IPS-15b (cell line): Measurements from ENCODE around the gene MSANTD1.

Experiments used
- H3K27me3 ChIP-seq: one replicate; pipeline ENCODE4 v1.6.1; 2013; ENCODE audit warnings: low read length; ENCODE audit not compliant: control insufficient read depth, insufficient read depth
- H3K36me3 ChIP-seq: one replicate; pipeline ENCODE4 v1.6.1; 2013; ENCODE audit warnings: low read length; ENCODE audit not compliant: control insufficient read depth, insufficient read depth
- H3K4me1 ChIP-seq: one replicate; pipeline ENCODE4 v1.6.1; 2013; ENCODE audit warnings: mild to moderate bottlenecking, low read length; ENCODE audit not compliant: control insufficient read depth, insufficient read depth
- H3K4me3 ChIP-seq: one replicate; pipeline ENCODE4 v1.5.1; 2013; ENCODE audit warnings: low read depth, low read length
- H3K9ac ChIP-seq: one replicate; pipeline ENCODE4 v1.6.1; 2013; ENCODE audit warnings: low read depth, mild to moderate bottlenecking, low read length
- H3K9me3 ChIP-seq: one replicate; pipeline ENCODE4 v1.6.1; 2013; ENCODE audit warnings: mild to moderate bottlenecking, low read length; ENCODE audit not compliant: control insufficient read depth, insufficient read depth

The MSANTD1 gene

GRCh38 chr4:3291969-3292570 is 43.1 kb downstream of the MSANTD1 start:
- Histone ChIP-seq H3K36me3 (no peaks in the 10 kb centered on the region), H3K9me3 (no peaks in the 10 kb centered on the region), H3K27me3 (peaks cover 3% of the 10 kb centered on the region), H3K4me3 (peak overlapping the region; percentile 75), H3K4me1 (no peaks in the 10 kb centered on the region), H3K9ac (no peak overlapping the region)

DNA sequence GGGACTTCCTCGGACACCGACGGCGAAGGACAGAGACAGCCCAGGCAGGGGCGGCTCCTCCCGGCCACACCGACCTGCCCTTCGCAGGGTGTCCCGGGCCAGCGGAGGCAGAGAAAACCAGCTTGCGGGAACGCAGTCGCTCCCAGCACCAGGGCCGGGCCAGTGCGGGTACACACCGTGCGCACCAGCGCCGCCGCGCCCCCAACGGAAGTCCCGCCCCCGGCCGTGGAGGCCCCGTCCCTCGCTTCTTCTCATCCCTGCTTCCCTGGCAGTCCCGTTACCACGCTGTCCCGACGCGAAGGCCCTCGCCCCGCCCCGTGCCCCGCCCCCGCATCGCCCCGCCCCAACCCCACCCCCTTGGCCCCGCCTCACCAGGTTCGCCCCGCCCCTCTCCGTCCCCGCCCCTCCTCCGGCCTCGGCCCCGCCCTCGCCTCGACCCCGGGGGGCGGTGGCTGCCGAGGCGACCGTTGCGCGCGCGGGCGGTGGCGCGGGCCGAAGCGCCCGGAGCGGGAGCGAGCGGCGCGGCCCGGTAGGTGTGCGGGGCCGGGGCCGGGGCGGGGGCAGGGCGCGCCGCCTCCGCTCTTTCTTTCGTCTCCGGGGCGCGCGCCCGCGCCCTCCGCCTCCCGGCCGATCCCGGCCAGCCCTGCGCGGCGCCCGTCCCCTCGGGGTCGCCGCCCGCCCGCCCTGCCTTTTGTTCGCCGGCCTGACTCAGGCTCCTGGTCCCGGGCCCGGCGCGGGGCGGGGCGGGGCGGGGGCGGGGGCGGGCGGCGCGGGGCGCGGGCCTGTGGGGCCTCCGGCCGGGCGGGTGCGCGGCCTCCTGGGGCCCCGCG is 43.8 kb downstream of the MSANTD1 start, which contains the start of gene RGS12:
TSS of gene RGS12 (plus strand) at position 451 of the 830 bp plus-strand sequence. CDS start 23,150 bp downstream, outside the sequence.
- no peaks in the 10 kb centered on the region for H3K4me1 ChIP-seq
- peak within 1 kb of the TSS; percentile 68 for H3K9ac ChIP-seq
- H3K27me3 ChIP-seq, result peaks cover 3% of the 10 kb centered on the region
- no peaks in the 10 kb centered on the region for H3K36me3 ChIP-seq
- H3K9me3 ChIP-seq, result no peaks in the 10 kb centered on the region
- H3K4me3 ChIP-seq, result peak within 1 kb of the TSS; percentile 75

DNA sequence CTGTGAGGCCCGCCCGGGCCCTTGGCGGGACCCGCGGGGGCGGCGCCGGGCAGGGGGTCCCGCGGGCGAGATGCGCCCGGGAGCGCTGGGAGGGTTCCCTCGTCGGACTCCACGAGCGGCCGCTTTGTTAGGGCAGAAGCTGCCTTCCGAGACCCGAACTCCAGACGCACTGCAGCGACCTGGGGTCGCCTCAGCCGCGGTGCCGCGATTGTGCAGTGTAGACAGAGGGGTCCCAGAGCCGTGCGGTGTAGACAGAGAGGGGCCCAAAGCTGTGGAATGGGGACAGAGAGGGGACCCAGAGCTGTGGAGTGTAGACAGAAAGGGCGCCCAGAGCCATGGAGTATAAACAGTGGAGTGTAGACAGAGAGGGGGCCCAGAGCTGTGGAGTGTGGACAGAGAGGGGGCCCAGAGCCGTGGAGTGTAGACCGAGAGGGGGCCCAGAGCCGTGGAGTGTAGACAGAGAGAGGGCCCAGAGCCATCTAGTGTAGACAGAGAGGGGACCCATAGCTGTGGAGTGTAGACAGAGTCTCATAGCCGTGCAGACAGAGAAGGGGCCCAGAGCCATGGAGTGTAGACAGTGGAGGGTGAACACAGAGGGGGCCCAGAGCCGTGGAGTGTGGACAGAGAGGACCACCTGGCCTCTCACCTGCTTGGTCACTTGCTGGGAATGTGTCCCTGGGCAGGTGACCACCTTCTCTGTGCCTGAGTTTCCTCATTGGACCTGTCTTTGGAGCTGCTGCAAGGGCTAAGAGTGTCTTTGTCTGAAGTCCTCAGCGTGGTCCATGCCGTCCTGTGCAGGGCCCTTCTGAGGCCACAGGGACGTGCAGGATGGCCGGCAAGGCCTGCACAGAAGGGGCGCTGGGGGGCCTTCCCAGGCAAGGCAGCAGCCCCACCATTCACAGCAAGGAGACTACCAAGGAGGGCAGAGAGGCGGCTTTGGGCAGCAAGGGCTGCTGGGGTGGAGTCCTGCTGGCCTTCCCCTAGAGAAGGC is 44.7 kb downstream of the MSANTD1 start:
- Histone ChIP-seq H3K9ac (peak overlapping the region; percentile 68), H3K27me3 (peaks cover 3% of the 10 kb centered on the region), H3K9me3 (no peaks in the 10 kb centered on the region), H3K36me3 (no peaks in the 10 kb centered on the region), H3K4me3 (peak overlapping the region; percentile 49), H3K4me1 (no peaks in the 10 kb centered on the region)

DNA sequence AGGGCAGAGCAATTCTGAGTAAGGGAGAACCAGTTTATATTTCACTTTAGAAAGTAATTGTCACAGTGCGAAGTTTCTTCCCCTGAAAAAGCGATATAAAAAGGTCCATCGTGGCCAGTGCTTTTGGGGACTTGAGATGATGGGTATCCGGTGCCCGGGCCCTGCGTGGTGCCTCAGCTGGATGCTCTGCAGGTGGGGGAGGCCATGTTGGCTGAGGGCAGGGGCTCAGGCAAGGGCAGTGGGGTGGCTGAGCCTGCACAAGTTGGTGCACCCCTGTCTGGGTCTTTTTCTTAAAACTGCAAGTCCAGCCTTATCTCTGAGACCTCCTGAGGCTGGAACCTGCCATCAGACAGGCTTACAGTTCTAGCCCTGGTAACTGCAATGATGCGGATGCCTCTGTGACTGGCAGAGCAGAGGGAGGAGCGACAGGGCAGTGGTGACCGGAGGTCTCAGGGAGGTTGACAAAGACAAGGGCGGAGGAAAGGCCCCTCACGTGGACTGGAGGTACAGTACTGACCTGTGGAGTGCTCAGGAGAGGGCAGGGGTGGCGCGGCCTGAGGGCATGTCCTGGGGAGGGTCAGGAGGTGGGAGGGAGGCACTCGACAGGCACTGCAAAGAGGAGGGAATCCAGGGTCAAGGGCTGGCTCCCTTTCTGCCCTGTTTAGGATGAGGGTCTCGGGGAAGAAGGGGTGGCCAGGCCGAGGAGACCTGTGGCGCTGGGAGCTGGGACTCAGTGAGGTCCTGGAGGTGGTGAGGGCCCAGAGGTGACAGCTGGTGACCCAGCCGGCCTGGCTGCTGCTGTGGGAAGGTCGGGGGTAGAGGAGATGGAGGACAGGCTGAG is 45.7 kb downstream of the MSANTD1 start:
- Histone ChIP-seq H3K36me3 (no peaks in the 10 kb centered on the region), H3K9me3 (no peaks in the 10 kb centered on the region), H3K9ac (no peak overlapping the region), H3K4me3 (no peak overlapping the region), H3K27me3 (peaks cover 3% of the 10 kb centered on the region), H3K4me1 (no peaks in the 10 kb centered on the region)

DNA sequence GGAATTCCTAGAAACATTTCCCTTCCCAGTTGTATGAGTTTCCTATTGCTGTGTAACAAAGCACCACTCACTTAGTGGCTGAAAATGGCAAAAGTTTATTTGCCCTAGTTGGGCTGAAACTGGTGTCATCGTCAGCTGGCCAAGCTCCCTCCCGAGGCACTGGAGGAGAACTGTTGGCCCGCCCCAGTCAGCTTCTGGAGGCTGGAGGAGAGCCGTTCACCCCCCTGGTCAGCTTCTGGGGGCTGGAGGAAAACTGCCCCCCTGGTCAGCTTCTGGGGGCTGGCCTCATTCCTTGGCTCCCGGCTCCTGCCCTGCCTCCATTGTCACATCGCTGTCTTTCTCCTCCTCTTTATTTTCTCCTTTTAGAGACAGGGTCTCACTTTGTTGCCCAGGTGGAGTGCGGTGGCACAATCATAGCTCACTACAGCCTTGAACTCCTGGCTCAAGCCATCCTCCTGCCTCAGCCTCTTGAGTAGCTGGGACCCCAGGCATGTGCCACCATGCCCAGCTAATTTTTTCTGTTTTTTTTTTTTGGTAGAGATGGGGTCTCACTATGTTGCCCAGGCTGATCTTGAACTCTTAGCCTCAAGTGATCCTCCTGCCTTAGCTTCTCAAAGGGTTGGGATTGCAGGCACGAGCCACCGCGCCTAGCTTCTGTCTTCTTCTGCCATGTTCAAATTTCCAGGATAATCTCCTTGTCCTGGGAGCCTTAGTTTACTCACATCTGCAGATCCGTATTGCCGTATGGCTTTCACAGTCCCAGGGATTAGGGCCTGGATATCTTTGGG is 47.1 kb downstream of the MSANTD1 start:
- Histone ChIP-seq H3K36me3 (no peaks in the 10 kb centered on the region), H3K27me3 (no peaks in the 10 kb centered on the region), H3K9me3 (no peaks in the 10 kb centered on the region), H3K4me3 (no peak overlapping the region), H3K4me1 (no peaks in the 10 kb centered on the region), H3K9ac (no peak overlapping the region)

GRCh38 chr4:3296651-3297050 is 47.7 kb downstream of the MSANTD1 start:
- Histone ChIP-seq H3K9ac (no peak overlapping the region), H3K36me3 (no peaks in the 10 kb centered on the region), H3K4me1 (no peaks in the 10 kb centered on the region), H3K4me3 (no peak overlapping the region), H3K9me3 (no peaks in the 10 kb centered on the region), H3K27me3 (no peaks in the 10 kb centered on the region)

GRCh38 chr4:3297066-3297859 is 48.3 kb downstream of the MSANTD1 start:
- Histone ChIP-seq H3K4me1 (no peaks in the 10 kb centered on the region), H3K9me3 (no peaks in the 10 kb centered on the region), H3K9ac (no peak overlapping the region), H3K36me3 (no peaks in the 10 kb centered on the region), H3K4me3 (no peak overlapping the region), H3K27me3 (no peaks in the 10 kb centered on the region)

- H3K9ac ChIP-seq, result no peak overlapping the region
- H3K9me3 ChIP-seq, result no peaks in the 10 kb centered on the region
- no peaks in the 10 kb centered on the region for H3K4me1 ChIP-seq
- H3K27me3 ChIP-seq, result no peaks in the 10 kb centered on the region
- H3K36me3 ChIP-seq, result no peaks in the 10 kb centered on the region
- no peak overlapping the region for H3K4me3 ChIP-seq
Observed at GRCh38 chr4:3299122-3299975, 50.4 kb downstream of the MSANTD1 start.

- Histone ChIP-seq H3K4me1 (no peaks in the 10 kb centered on the region), H3K36me3 (no peaks in the 10 kb centered on the region), H3K27me3 (no peaks in the 10 kb centered on the region), H3K9ac (no peak overlapping the region), H3K9me3 (no peaks in the 10 kb centered on the region), H3K4me3 (no peak overlapping the region)
Observed at GRCh38 chr4:3299976-3300671, 51.2 kb downstream of the MSANTD1 start.
